GM18498 (cell line): ENCODE results near the gene ITGB1BP1.

Experiments
- ATAC-seq: cut with Tn5 transposase; IDR thresholded peaks from one replicate; pipeline ENCODE4 v1.9.1; 2021; ENCODE audit warnings: mild to moderate bottlenecking, moderate library complexity; ENCODE audit not compliant: unreplicated experiment

ITGB1BP1 gene

GRCh38 chr2:9428965-9429577, 5.7 kb upstream of the ITGB1BP1 start:
- no peak for ATAC-seq

- no peak for ATAC-seq
These were observed 1.3 kb upstream of the ITGB1BP1 start for GRCh38 chr2:9424447-9425164.

GRCh38 chr2:9423922-9424272, 569 bp upstream of the ITGB1BP1 start:
- ATAC-seq = peak; percentile 13

GRCh38 chr2:9422321-9423099, 818 bp downstream of the ITGB1BP1 start:
- ATAC-seq = peak; percentile 36

- no peak for ATAC-seq
These were observed 2.8 kb downstream of the ITGB1BP1 start for GRCh38 chr2:9420495-9420894.

- ATAC-seq = no peak
These were observed 3.8 kb downstream of the ITGB1BP1 start for GRCh38 chr2:9419541-9419940.

GRCh38 chr2:9418746-9419145, 4.6 kb downstream of the ITGB1BP1 start:
- ATAC-seq = no peak

- ATAC-seq = no peak
These were observed 5.6 kb downstream of the ITGB1BP1 start for GRCh38 chr2:9417725-9418124.

- ATAC-seq = no peak
These were observed 6.4 kb downstream of the ITGB1BP1 start for GRCh38 chr2:9416962-9417316.

- no peak for ATAC-seq
These were observed 6.9 kb downstream of the ITGB1BP1 start for GRCh38 chr2:9416267-9416961.

- no peak for ATAC-seq
These were observed 7.7 kb downstream of the ITGB1BP1 start for GRCh38 chr2:9415516-9416169.

- no peak for ATAC-seq
These were observed 10.5 kb downstream of the ITGB1BP1 start for GRCh38 chr2:9412781-9413180.

- ATAC-seq = no peak
These were observed 13.2 kb downstream of the ITGB1BP1 start for GRCh38 chr2:9410108-9410507.

GRCh38 chr2:9408641-9409151, 14.6 kb downstream of the ITGB1BP1 start:
- no peak for ATAC-seq

GRCh38 chr2:9407363-9407811, 15.9 kb downstream of the ITGB1BP1 start:
- ATAC-seq = no peak

- ATAC-seq = no peak
These were observed 16.6 kb downstream of the ITGB1BP1 start for GRCh38 chr2:9406529-9407362.

GRCh38 chr2:9405636-9406035, 17.7 kb downstream of the ITGB1BP1 start:
- ATAC-seq = no peak

GRCh38 chr2:9404451-9404850, 18.9 kb downstream of the ITGB1BP1 start:
- no peak for ATAC-seq

- ATAC-seq = no peak
These were observed 19.4 kb downstream of the ITGB1BP1 start for GRCh38 chr2:9403924-9404323.
